Stimulated activated CD8-positive, alpha-beta memory T cell treated with anti-CD3 and anti-CD28 coated beads, Interleukin-12 subunit alpha, Interleukin-12 subunit beta, amount 100 ng/mL, for 4 hours (primary cell): ENCODE data around the gene LRRC55.

Experiments used
- DNase-seq: peaks from one replicate; pipeline ENCODE4 v3.0.0-alpha.2; 2020; ENCODE audit warnings: low read depth

Gene LRRC55

DNA sequence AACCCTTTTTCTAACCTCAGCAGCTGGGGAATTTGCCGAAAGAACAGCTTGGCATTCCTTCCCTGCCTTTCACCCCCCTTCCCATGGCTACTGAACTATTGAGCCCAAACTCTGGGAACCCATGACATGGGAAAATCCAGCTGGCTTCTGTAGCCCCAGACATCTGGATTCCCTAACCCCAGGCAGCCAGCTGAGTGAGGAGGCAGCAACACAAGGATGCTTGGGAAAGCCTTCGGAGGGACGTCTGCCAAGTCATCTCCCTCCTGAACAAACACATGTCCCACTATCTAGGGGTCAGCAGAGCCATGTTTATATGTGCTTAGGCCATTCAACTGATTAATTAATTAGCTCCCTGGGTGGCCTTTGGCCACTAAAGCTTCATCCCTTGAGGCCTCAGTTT, 21.6 kb downstream of the LRRC55 start:
- DNase-seq = no peak

DNA sequence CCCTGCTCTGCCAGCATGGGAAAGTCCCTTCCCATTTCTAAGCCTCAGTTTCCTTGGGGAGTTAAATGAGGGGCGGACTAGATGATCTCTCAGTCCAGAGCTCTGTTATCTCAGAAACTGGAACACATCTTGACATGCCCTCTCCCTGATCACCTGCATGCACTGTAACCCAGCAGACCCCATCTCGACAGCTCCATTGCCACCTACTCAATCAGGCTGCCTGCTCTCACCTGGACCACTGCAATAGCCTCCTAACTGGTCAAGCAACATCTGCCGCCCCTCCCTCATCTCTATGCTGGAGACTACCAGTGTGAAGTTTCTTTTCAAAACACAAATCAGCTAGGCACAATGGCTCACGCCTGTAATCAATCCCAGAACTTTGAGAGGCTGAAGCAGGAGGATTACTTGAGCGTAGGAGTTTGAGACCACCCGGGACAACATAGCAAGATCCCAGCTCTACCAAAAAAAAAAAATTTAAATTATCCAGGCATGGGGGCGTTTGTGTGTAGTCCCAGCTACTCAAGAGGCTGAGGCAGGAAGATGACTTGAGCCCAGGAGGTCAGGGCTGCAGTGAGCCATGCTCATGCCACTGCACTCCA, 22.2 kb downstream of the LRRC55 start:
- no peak for DNase-seq

DNA sequence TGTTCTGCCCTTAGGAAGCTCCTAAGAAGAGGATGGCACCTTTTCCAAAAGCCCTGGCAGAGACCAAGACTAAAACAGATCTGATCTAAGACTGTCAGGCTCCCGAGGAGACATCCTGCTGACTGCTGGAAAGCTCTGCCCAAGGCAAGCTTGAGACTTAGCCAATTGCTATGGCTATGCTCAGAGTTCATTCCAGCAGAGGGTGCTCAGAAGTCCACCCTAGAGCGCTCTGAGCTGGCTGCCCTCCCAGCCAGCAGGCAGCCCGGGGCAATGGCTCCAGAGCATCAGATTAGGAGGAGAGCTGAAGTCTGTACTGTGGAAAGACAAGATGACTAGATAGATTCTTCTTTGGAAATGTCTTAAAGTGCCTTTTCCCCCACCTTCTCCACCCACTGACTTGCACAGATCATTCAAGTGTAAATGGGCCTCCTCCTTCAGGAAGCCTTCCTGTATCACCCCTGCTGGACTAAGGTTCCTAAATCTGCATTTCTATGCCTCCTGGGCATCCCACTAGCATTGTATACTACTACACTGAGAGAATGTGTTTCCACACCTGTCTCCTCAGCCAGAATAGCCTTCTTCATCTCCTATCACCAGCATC, 23.4 kb downstream of the LRRC55 start:
- DNase-seq = no peak

DNA sequence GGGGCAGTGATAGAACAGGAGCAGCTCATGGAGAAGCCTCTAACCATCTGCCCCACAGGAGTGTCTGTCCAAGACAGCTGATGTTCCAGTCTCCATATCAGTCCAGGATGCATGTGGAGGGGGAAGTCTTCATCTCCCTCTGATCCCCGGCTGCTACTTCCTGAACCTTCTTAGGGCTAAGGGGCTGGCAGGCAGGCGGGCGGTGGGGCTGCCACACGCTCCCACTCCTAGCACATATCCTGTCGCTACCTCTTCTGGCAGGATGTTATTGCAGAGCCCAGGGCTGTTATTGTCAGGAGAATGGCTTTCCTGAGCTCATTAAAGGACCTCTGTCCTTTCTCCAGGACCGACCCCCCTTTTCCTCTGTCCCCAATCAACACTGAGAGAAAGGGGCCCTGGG, 25.4 kb downstream of the LRRC55 start:
- DNase-seq = no peak

DNA sequence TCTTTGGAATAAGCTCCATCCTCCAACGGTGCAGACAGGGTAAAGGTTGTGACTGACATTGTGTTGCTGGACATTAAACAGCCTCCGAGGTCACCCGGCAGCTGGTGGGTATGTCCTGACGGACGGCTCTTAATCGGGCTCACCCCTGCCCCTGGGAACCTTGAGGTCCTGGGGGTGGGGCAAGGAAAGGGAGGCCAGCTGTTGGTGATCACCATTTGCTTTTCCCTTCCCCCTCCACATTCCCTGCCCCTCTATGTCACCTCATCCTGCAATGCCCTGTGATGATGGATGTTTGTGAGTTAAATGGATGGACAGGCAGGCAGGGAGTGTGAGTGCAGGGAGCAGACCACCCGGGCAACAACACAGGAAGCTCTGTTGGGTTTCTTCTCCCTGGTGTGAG, 29.0 kb downstream of the LRRC55 start:
- DNase-seq = no peak

DNA sequence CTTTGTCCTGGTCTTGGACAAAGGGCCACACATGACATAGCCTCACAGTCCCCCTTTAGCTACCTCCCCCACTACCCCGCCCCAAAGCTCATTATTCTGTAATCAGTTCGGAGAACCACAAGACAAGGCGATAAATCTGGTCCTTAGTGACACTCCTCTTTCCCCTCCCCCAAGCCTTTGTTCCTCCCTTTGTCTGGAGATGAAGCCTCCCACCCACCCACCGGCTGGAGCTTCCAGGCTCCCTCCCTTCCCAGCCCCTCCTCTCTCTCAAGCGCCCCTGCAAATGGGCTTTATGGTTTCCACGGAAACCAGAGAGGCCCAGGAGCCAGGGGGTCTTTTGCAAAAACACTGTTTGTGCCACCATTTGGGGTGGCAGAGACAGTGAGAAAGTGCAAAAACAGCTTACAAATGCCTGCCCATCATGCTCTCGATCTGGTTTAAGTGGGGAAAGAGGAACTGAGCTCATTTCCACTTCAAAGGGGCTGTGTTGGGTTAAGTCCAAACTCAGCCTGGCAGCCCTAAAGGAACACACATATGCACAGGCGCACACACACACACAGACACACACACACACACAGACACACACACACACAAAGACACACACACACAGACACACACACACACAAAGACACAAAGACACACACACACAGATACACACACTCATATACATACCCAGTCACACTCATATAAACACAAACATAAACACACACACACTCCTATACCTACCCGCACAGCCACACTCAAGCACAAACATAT, 31.8 kb downstream of the LRRC55 start:
- DNase-seq = no peak

DNA sequence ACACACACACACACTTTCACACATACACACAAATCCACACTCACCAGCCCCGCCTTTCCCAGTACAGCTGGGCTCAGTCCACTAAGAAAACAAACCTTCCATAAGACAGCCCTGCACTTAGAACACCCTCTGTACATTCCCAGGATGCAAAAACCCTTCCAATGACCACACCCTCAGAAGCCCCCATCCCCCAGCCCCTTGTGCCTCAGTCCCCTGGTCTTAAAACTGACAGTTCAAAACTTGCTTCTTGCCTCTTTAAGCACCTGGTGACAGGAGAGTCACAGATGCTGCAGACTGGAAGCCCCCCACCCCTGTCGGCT, 32.3 kb downstream of the LRRC55 start:
- DNase-seq = no peak

DNA sequence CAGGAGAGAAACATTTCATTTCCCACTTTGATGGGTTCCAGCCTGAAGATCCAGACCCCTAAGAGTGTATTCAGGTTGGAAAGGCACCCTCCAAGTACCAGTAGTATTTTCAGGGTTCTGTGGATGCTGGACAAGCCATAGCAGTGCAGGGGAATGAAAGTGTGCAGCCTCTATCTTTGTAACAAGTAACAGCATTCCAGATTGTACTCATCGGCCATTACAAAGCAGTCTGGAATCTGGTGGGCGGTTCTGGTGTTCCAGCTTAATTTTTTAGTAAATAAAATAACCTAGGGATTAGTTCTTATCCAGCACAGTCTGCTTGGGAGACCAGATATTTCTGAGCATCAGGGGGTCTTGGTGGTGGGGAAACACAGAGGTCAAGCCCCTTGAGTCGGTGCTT, 32.7 kb downstream of the LRRC55 start:
- no peak for DNase-seq

DNA sequence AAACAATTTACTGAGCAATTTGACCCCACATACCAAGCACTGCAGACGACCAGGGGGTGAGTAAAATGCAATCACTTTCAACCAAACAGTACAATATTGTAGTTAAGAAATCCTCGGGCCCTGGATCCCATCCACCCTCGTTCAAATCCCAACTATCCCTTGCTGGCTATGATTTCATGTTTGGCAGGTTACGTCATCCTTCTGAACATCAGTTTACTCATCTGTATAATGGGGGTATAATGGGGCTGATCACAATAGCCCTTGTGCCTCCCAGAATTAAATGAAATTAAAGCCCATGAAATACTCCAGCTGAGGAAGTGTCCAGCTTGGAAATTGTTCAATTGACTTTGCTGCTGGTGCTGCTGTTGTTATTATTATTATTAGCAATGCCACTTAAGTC, 34.7 kb downstream of the LRRC55 start:
- no peak for DNase-seq

DNA sequence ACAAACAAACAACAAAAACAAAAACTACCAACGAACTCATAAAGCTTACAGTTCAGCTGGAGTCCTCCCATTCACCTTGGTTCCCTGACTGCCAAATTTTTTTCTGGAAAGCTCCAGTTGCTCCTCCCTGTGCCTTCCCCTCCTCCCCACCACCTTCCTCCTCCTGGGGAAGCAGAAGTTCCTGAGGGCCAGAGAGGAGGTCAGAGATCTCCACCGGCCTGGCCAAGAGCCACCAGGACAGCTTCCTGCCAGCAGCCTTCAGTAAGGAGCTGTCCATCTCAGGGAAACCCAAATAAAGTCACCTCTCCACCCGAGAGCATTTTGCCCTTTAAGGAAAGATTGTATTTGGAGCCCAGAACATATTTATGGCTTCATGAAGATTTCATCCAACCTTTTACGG, 35.3 kb downstream of the LRRC55 start:
- DNase-seq = no peak

DNA sequence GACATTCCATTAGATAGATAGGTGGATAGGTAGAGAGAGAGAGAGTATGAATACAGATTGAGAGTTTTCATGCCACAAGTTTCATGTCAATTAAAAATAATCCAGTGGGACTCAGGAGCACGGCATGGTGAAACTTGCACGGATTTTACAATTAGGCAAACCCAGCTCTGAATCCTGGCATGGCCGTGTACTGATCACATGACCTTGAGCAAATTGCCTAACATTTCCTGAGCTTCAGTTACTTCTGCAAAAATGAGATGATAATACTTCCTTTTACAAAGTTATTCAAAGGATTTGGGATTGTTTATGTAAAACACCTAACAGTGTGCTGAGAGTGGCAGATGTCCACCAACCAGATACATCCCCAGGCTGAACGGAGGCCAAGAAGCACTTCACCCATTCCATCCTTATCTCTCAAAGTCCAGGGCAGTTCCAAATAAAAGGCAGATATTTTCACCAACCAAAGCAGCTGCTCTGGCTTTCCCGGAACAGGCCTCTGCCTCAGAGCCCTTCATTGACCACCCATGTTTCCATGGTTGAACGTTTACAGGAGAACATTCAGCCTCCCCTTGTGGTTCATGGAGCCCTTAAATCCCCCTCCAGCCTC, 37.4 kb downstream of the LRRC55 start:
- no peak for DNase-seq

DNA sequence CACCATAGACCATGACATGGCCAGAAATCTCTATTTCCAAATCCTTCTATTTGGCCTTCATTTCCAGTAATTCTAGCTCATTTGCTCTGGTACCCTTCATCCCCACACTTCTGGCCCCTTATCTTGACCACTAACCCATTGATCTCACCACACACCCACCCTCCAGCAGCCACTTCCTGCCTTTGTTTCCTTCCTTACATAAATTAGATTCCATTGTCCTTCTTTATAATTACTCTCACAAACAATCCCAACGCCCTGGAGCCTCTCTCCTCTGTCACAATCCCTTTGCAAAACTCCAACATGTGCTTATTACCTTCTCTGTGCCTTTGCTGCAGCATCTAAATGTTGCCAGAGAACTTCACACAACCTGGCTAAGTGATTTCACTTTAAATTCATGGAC, 40.5 kb downstream of the LRRC55 start:
- DNase-seq = no peak

DNA sequence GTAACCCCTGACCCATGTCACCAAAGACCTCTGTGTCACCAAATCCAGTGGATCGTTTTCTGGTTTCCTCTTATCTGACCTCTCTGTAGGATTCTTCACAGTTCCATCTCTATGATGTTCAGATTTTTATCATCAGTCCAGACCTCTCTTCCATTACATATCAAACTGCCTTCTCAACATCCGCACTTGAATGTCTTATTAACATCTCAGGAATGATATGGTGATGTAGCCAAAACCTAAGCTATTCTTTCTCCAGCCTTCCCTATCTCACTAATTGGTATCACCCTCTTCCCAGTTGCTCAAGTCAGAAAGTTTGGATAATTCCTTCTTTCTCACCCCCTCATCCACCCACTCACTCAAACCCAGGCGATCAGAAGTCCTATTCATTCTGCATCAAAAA, 41.8 kb downstream of the LRRC55 start:
- no peak for DNase-seq

DNA sequence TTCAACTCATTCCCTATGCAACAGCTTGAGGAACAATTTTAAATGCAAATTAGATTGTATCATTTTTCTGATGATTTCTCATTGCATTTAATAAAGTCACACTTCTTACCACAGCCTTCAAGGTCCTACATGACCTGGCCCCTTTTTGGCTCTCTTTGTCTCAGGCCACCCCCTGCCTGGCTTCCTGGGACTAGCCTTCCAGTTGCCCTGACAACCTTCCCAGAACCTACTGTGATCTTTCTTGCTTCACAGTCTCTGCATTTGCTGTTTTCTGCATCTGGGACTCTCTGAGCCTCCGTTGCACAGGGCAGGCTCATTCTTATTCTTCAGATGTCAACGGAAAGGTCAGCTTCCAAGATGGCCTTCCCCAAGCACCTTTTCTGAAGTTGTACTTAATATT, 42.4 kb downstream of the LRRC55 start:
- DNase-seq = no peak

DNA sequence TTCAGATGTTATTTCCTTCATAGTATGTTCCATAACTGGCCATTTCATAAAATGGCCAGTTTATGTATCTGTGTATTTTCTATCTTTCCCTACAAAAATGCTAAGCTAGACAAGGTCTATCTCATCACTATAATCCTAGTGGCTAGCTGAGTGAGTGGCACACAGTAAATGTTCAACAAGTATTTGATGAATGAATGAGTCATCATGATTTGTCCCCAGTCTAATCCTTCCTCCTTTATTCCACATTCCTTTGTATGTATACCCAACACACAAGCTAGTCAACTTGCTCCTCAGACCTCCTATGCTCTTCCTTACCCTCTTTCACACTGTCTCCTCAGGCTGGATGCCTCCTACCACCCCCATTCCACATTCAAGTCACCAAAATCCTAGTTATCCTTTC, 42.8 kb downstream of the LRRC55 start:
- no peak for DNase-seq

DNA sequence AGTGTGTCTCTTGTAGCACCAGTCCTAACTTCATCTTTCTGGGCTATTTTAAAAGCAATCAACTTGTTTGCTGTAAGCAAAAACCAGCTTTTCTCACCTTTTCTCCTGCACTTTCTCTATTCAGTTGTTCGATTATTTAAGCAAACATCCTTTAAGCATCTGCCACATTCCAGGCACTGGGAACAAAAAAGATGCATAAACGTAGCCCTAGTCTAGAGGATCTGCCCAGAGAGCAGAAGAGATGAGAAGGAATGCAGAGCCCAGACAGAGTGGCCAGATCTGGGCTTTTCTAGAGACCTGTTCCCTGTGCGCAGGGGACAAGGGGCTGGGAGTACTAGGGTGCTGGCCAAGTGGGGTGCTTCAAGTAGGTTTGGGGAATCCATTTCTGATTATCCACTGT, 46.8 kb downstream of the LRRC55 start:
- no peak for DNase-seq

DNA sequence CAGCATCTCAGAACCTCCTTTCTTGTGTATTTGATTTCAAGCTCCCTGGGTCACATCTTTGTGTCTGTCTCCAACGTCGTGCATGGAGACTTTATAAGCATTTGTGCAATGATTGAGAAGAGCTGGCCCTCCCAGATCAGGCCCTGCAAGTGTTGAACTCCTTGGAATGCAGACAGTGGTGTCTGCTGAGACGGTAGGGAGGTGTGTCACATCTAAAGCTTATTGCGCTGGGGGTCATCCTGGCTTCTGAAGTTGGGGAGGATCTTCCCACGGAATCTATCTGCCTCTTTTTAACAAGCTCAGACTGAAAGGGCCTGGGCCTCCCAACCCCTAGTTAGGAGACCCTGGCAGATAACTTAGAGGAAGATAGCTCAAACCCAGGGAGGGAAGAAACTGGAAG, 48.6 kb downstream of the LRRC55 start:
- DNase-seq = no peak

DNA sequence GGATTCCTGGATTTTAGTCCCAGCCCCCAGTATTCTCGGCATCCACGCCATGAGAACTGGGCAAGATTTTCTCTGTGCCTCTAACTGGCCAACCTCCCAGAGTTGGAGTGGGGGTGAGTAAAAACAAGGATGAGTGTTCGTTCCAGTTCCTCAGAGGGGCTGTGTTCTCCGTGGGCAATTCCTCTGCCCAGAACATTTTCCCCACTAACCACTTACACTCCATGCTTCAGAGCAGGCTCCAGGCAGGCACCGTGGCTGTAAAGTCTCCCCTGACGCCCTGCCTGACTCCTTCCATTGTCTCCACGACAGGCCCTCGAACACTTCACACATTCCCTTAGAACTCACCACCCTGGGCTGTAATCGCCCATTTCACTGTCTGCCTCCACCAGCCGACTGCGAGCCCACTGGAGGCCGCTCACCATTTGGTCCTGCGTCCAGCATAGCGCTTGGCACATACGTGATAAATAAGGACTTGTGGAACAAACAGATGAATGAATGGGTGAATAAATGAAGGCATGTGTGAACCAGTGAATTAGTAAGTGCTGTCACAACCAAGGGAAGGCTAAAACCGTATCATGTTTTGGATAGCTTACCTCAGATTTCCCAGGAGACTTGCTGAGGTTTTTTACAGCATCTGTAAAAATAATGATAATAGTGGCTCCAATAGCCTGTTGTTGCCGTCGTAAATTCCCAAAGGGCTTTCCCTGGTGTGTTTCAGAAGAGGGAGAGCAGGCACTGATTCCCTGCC, 49.2 kb downstream of the LRRC55 start:
- no peak for DNase-seq

DNA sequence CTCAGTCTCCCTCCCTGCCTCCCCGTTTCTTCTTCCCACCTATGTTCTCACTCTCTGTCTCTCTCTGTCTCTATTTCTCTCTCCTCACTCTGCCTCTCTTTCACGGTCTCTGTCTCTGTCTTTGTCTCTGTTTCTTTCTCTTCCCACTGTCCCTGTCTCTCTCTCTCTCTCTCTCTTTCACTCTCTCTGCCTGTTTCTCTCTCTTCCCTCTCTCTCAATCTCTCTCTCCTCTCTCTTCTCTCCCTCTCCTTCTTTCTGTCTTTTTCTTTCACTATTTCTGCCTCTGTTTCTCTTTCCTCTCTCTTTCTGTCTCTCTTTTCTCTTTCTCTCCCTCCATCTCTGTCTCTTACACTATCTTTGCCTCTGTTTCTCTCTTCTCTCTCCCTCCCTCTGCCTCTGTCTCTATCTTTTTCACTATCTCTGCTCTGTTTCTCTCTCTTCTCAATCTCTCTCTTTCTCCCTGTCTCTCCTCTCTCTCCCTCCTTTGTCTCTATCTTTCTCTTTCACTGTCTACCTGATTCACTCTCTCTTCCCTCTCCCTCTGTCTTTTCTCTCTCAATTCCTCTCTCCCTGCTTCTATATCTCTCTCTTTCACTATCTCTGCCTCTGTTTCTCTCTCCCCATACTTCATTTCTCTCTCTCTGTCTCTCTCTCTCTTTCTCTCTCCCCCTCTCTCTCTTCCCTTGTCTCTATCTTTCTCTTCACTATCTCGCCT, 49.9 kb downstream of the LRRC55 start:
- no peak for DNase-seq

DNA sequence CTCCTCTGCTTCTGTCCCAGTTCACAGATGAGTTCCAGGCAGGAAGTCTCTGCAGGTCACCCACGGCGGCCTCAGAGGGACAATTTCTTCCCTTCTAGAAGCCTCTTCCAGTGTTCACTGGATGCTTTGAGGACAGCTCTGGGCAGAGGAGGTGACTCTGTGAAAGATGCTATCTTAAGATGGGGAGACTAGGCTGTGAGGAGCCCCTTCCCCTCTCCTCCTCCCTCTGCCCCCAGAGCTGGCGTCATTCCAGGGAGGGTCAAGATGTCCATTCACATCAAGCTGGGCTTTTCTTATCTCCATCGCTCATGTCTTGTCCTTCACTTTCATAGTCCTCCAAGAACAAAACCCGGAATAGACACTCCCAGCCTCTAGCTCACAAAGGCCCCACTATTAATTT, 51.9 kb downstream of the LRRC55 start:
- no peak for DNase-seq

DNA sequence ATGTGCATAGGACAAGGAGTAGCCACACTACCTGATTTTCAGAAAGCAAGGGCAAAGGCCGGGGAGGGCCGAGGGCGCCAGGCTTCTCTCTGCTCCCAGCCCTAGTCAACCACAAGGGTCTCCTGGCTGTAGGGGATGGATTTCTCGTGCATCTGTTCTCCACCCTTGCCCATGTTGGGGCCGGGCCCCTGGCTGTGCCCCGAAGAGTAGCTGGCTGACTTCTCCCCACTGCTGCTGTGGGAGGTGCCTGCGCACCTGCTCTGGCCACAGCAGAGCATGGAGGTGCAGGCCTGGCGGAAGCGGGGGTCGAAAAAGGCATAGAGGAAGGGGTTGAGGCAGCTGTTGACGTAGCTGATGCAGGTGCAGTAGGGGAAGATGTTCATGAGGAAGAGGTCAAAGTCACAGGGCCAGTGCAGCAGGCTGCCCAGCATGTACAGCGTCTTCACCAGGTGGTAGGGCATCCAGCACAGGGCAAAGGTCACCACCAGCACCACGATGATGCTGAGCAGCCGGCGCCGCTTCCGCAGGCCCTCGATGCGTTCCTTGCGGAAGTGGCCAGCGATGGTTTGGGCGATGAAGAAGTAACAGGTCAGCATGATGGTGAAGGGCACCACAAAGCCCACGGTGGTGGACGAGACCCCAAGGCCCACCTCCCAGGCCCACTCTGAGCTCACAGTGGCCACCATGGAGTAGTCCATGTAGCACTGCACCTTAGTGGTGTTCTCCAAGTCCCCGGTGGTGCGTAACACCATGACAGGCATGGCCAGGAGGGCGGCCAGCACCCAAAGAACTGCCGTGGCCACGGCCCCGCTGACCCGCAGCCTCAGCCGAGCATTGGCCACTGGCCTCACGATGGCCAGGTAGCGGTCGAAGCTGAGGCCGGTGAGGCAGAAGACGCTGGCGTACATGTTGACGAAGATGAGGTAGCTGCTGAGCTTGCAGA, 54.3 kb downstream of the LRRC55 start:
- DNase-seq = no peak
